RWPE1 (cell line): ENCODE data around the gene FIBCD1.

Experiments
- CTCF ChIA-PET: fragments of 350-600 bp; sonication (Branson Sonifier 250); formaldehyde crosslinking; extraction: SDS; loops from one replicate; lab custom pipeline; 2021; lab: Yijun Ruan, JAX
- POLR2A ChIA-PET: fragments of 400-600 bp; formaldehyde crosslinking; extraction: SDS; loops from one replicate; lab custom pipeline; 2020; ENCODE audit warnings: antibody characterized with exemption; ENCODE audit not compliant: low non-redundant PET; lab: Yijun Ruan, JAX
- DNase-seq: peaks from one replicate; pipeline ENCODE4 v3.0.0; 2012; ENCODE audit warnings: low spot score
- H3K27ac ChIP-seq: fragments of 450-650 bp; 2 replicates; pipeline ENCODE4 v1.5.1; 2017
- TF ChIP-seq, protein P1 (sequence below): fragments of 450-650 bp; conservative IDR thresholded peaks from 2 replicates; pipeline ENCODE4 v1.5.1; 2017; ENCODE audit warnings: low read depth, mild to moderate bottlenecking

FIBCD1 gene

DNA sequence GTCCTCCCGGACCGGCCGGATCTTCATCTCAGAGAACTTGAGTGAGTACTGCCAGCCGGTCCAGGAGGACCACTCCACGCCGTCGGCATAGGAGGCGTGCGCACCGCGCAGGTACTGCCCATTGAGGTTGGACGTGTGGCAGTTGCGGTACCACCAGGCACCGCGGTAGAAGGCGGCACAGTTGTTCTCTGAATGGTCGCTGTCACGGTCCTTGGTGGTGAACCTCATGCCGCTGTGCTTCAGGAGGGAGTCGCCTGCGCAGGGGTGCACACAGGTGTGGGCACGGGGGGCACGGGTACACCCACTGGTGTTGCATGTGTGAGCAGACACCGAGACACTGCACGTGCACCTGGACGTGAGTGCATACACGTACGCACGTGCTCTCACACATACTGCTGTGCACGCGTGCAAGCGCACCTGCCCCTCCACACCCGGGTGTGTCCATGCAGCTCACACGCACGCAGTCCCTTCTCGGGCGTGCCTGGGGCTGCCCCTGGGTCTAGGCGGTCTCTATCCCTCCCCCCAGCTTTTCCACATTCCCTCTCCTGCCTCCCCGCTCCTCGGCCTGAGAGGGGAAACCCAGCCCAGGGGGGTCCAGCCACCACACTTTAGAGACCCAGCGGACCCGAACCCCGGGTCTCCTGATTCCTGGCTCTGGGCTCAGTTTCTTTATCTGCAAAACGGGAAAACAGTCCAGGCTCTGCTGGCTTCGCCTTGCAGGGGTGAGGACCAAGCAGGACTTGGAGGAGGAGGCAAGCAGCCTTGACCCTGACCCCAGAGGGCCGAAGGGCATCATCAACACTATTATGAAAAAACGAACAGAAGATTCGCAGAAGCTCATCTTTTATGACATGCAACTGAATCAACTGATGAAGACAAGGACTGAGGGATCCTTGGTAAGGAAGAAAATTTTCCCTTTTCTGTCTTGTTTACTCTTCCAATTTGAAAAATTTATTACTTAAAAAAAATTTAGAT is 34.7 kb downstream of the FIBCD1 start:
- no peak for DNase-seq
- H3K27ac ChIP-seq = no peak overlapping the region
- CTCF ChIA-PET = interaction anchor here (0.7 to 1.2 kb wide), 3 partner anchors 8 to 35 kb away, joined by 3 to 7 read pairs (median 3); partner anchors contain the start of gene QRFP
- TF ChIP-seq, protein P1, sequence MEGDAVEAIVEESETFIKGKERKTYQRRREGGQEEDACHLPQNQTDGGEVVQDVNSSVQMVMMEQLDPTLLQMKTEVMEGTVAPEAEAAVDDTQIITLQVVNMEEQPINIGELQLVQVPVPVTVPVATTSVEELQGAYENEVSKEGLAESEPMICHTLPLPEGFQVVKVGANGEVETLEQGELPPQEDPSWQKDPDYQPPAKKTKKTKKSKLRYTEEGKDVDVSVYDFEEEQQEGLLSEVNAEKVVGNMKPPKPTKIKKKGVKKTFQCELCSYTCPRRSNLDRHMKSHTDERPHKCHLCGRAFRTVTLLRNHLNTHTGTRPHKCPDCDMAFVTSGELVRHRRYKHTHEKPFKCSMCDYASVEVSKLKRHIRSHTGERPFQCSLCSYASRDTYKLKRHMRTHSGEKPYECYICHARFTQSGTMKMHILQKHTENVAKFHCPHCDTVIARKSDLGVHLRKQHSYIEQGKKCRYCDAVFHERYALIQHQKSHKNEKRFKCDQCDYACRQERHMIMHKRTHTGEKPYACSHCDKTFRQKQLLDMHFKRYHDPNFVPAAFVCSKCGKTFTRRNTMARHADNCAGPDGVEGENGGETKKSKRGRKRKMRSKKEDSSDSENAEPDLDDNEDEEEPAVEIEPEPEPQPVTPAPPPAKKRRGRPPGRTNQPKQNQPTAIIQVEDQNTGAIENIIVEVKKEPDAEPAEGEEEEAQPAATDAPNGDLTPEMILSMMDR = no peak
- POLR2A ChIA-PET = no interaction called here

DNA sequence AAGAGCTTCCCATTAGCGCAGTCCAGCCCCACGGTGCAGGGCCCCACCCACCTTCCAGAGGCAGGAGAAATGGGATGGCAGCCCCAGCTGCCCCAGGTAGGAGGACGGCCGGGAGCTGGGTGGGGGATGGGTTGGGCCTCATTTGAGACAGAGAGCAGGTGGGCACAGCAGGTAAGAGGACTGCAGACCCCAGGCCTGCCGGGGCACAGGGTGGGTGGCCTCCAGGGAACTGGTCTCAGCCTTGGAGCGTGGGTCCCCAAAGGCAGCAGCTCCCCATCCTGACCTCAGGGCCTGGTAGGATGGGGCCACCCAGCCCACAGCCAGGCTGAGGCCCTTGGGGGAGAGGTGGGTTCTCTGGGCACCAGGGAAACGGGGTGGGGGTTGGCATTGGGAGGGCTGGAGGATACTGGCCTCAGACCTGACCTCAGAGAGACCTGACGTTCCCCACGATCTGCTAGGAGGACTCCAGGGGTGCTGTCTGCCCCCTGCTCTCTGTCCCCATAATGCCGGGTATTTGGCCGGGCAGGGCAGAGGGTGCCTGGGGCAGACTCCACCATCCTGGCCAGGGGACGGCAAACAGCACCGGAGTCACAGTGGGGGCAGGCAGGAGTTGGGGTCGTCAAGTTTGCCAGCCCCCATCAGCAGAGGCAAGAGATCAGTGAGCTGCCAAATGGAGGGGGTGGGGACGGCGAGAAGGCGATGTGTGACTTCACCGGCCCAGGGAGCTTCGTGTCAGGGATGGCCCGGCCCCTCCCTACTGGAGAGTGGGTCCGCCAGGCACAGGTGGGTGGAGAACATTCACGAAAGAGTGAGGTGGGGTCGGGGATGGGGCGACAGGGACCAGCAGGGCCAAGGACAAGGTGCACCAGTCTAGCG is 35.6 kb downstream of the FIBCD1 start:
- ChIA-PET POLR2A (no interaction called here), CTCF (interaction anchor here (0.6 to 0.7 kb wide), 2 partner anchors 12 to 1828 kb away, joined by 4 to 7 read pairs; no protein-coding TSS in a partner anchor)
- TF ChIP-seq, protein P1 = no peak
- no peak for DNase-seq
- no peak overlapping the region for H3K27ac ChIP-seq

DNA sequence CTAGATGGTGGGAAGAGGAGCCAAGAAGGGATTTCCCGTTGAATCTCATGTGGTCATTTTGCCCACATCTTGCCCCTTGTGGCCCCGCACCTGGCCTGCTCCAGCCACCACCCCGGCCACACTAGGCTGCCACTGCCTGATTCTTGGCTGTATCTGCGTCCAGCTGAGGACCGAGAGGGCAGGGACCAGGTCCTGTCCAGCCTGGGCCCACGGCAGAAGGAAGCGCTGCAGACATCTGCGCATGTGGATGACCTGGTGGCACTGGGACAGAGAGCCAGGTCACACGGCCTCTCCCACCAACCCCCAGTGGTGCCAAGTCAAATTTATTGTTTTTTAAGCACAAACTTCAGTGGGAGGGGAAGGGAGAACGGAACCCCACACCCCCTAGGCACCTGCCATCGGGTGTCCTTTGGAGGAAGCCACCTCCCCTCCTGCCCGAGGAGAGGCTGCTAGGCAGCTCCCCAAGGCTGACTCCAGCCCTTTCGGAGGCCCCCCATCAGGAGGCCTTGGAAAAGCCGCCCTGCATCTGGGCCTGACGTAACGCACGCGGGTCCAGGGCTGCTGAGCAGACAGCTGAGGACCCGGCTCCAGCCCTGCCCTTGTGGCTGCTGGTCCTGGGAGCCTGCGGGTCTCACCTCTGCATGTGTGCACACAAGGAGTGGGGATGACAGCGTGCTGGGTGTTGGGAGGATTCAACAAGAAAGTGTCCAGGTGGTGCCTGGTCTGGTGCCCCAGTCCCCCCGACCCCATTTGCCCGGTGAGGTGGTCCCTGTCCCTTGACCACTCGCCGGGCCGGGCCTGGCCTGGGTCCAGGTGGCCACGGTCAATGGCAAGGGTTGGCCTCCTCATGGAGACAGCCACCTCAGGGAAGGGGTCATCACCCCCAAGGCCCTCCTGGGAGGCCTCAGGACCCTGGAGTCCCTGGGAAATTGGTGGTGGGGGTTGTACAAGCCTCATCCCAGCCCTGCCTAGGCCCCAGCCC is 36.6 kb downstream of the FIBCD1 start:
- H3K27ac ChIP-seq = no peak overlapping the region
- POLR2A ChIA-PET = no interaction called here
- CTCF ChIA-PET = interaction anchor here (1.0 kb wide), 1 partner anchor 95 kb away, joined by 3 read pairs; no protein-coding TSS in a partner anchor
- DNase-seq = no peak
- TF ChIP-seq, protein P1 = no peak

DNA sequence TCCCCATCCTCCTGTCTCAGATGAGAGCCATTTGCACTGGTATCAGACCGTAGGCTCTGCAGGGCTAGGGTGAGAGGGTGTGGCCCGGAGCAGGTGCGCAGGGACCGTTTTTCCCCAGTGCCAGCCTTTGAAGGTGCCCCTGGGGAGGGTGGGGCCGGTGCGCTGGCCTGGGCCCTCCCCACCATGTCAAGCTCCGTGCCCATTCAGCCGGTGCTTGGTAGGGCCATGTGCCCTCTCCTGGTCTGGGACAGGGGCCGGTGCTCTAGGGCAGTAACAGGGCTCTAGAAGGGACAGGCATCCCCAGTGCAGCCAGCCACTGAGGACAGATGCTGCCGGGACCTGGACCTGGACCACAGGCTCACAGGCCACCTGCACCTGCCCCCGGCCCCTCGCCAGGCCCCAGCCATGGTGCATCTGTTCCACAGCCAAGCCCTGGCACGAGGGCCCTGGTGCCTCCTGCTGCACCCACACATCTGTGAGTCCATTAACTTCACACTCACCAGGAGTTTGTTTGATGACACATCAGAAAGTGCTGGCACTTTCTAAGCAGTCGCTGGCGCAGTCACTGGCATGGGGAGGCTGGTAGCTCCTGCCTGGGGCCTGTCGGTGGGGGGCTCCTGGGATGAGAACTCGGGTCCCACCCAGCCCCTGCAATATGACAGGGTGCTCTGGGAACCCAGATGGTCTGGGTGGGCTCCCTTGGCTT is 37.4 kb downstream of the FIBCD1 start:
- TF ChIP-seq, protein P1 = no peak
- H3K27ac ChIP-seq = no peak overlapping the region
- POLR2A ChIA-PET = no interaction called here
- CTCF ChIA-PET = interaction anchor here (0.6 to 1.0 kb wide), 3 partner anchors 34 to 168 kb away, joined by 3 read pairs; no protein-coding TSS in a partner anchor
- no peak for DNase-seq

DNA sequence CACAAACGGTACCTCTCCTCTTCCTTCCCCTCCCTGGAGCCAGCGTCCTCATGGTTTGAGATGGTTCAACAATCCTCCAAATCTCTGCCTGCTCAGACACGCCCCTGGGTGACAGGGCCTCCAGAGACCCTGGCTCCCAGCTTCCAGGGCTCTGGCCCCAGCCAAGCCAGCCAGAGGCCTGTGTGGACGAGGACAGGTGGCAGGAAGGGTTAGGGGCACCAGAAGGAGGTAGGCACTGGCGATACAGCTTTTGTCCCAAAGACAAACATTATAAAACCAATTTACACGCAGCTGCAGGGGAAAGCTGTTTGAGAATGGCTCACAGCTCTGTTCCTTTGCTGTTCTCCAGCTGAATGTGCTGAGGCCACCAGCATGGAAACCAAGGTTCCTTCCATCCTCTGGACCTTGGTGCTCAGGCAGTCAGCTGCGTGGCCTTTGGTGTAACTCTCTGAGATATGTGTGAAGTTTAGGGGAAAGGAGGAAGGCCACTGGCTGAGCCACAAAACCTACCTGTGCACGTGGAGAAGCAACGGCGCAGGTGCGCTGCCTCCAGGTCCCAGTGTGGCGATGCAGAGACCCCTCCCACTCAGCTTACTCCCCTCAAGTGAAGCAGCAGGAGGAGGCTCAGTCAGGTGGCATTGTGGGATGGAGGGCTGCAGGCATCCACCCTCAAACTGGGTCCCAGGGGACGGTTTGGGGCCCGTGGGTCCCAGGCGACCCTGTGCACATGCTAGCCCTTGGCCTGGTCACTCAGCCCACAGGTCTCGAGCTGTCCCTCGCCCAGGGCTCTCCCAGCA is 38.1 kb downstream of the FIBCD1 start:
- TF ChIP-seq, protein P1 = no peak
- ChIA-PET CTCF (interaction anchor here (0.6 kb wide), 1 partner anchor 33 kb away, joined by 3 read pairs; no protein-coding TSS in a partner anchor), POLR2A (interaction anchor here (0.6 kb wide), 1 partner anchor 126 kb away, joined by 3 read pairs; no protein-coding TSS in a partner anchor)
- H3K27ac ChIP-seq = no peak overlapping the region
- no peak for DNase-seq
